Endothelial cell of umbilical vein (primary cell): Measurements from ENCODE around the gene CNIH1. TPM values are rescaled to one million over a fixed set of nuclear protein-coding genes. Genes with fewer than 3 reads are reported as not detected.

Experiments used
- BruUV-seq: library from RNA; stranded (reverse); fragments of 400-500 nt; replicated peaks from 2 replicates; lab custom pipeline; 2021; lab: Mats Ljungman, UMichigan
- CTCF ChIA-PET: fragments of 300-600, 350-600 bp; sonication (Branson Sonifier 250); formaldehyde crosslinking; loops from one replicate; lab custom pipeline; 2021; ENCODE audit warnings: antibody characterized with exemption, inconsistent platforms; lab: Charles Lee
- POLR2A ChIA-PET: fragments of 300-600, 350-600 bp; sonication (Branson Sonifier 250); formaldehyde crosslinking; loops from one replicate; lab custom pipeline; 2021; ENCODE audit warnings: antibody characterized with exemption, inconsistent platforms; lab: Charles Lee
- DNase-seq: peaks from one replicate; pipeline ENCODE4 v3.0.0-alpha.2; 2011; ENCODE audit warnings: low read depth, low spot score
- FAIRE-seq: peaks from 2 replicates; lab custom pipeline; 2011; peaks lifted over from hg19 to GRCh38; lab: Jason Lieb, UNC
- H2AFZ ChIP-seq: 2 replicates; pipeline ENCODE4 v1.6.0; 2012; ENCODE audit warnings: low read depth, low read length, control low read depth, inconsistent platforms
- H3K27ac ChIP-seq: 2 replicates; pipeline ENCODE4 v1.5.1; 2011; ENCODE audit warnings: low read depth, mild to moderate bottlenecking, control low read depth, low read length, moderate library complexity; ENCODE audit not compliant: insufficient read depth
- H3K27me3 ChIP-seq, 2 experiments: 2 replicates each; pipeline versions ENCODE4 v1.6.0 to v1.6.1; 2011; ENCODE audit warnings: low read length in 2 of 2, mixed read lengths in 1 of 2; ENCODE audit not compliant: control insufficient read depth in 2 of 2, insufficient read depth in 2 of 2
- H3K36me3 ChIP-seq, 2 experiments: 2 replicates in 1 of 2; 3 replicates in 1 of 2; pipeline ENCODE4 v1.5.1; 2011; ENCODE audit warnings: low read length in 2 of 2, mild to moderate bottlenecking in 1 of 2, moderate library complexity in 1 of 2; ENCODE audit not compliant: control insufficient read depth in 2 of 2, insufficient read depth in 2 of 2; ENCODE audit errors: extremely low read depth in 1 of 2
- H3K4me1 ChIP-seq: 3 replicates; pipeline ENCODE4 v1.5.1; 2011; ENCODE audit warnings: mild to moderate bottlenecking, low read length; ENCODE audit not compliant: control insufficient read depth, insufficient read depth; ENCODE audit errors: extremely low read depth
- H3K4me2 ChIP-seq: 2 replicates; pipeline ENCODE4 v1.6.1; 2011; ENCODE audit warnings: low read length, control low read depth, mixed read lengths; ENCODE audit not compliant: insufficient read depth
- H3K4me3 ChIP-seq, 3 experiments: fragments of 200-600 bp in 1 of 3; sonication (generic), shearing (Covaris generic) in 1 of 3; replicated peaks in 1 of 3; 2 replicates each; pipeline ENCODE4 v1.5.1; 2011 to 2016; ENCODE audit warnings: control low read depth in 3 of 3, low read length in 3 of 3, mild to moderate bottlenecking in 2 of 3, inconsistent platforms in 1 of 3, low read depth in 1 of 3, moderate library complexity in 1 of 3; ENCODE audit not compliant: insufficient read depth in 1 of 3
- H3K79me2 ChIP-seq: 2 replicates; pipeline ENCODE4 v1.6.0; 2012; ENCODE audit warnings: low read length, inconsistent platforms; ENCODE audit not compliant: control insufficient read depth, insufficient read depth
- H3K9ac ChIP-seq: replicated peaks from 2 replicates; pipeline ENCODE3; 2011; ENCODE audit warnings: low read length, control low read depth; ENCODE audit not compliant: insufficient read depth; ENCODE audit errors: extremely low read depth
- H3K9me1 ChIP-seq: replicated peaks from 3 replicates; pipeline ENCODE4 v1.6.0; 2011; ENCODE audit warnings: mild to moderate bottlenecking, low read length; ENCODE audit not compliant: control insufficient read depth, insufficient read depth; ENCODE audit errors: extremely low read depth
- H3K9me3 ChIP-seq: replicated peaks from 2 replicates; pipeline ENCODE4 v1.5.1; 2012; ENCODE audit warnings: low read length, inconsistent platforms; ENCODE audit not compliant: control insufficient read depth, insufficient read depth
- H4K20me1 ChIP-seq: replicated peaks from 2 replicates; pipeline ENCODE3; 2011; ENCODE audit warnings: mild to moderate bottlenecking, low read length; ENCODE audit not compliant: control insufficient read depth, insufficient read depth; ENCODE audit errors: extremely low read depth
- EZH2 ChIP-seq: IDR thresholded peaks from 2 replicates; pipeline ENCODE4 v1.6.1; 2012; ENCODE audit warnings: borderline replicate concordance, low read depth, mild to moderate bottlenecking, moderate library complexity, low read length, inconsistent platforms; ENCODE audit not compliant: severe bottlenecking
- FOS ChIP-seq: IDR thresholded peaks from 2 replicates; pipeline ENCODE4 v1.6.1; 2011; ENCODE audit warnings: mild to moderate bottlenecking, low read length, moderate library complexity, borderline replicate concordance; ENCODE audit not compliant: insufficient read depth
- GATA2 ChIP-seq: IDR thresholded peaks from 2 replicates; pipeline ENCODE4 v1.7.0; 2011; ENCODE audit warnings: low read depth, mild to moderate bottlenecking, moderate library complexity, mixed read lengths, low read length; ENCODE audit not compliant: insufficient read length, insufficient read depth
- JUN ChIP-seq: IDR thresholded peaks from 2 replicates; pipeline ENCODE4 v1.6.1; 2011; ENCODE audit warnings: borderline replicate concordance, low read depth; ENCODE audit not compliant: insufficient read length, insufficient read depth
- MYC ChIP-seq: IDR thresholded peaks from one replicate; pipeline ENCODE4 v1.6.1; 2011; ENCODE audit warnings: mild to moderate bottlenecking, low read depth, low read length
- POLR2A ChIP-seq: IDR thresholded peaks from 2 replicates; pipeline ENCODE4 v1.6.1; 2012; ENCODE audit warnings: low read depth, mild to moderate bottlenecking, control low read depth, low read length
- POLR2AphosphoS5 ChIP-seq: IDR thresholded peaks from 2 replicates; pipeline ENCODE4 v1.6.1; 2012; ENCODE audit warnings: low read depth, mild to moderate bottlenecking, control low read depth, low read length, moderate library complexity; ENCODE audit not compliant: insufficient read depth
- dilution Hi-C: fragments of 300-500 bp; cut with MboI; formaldehyde crosslinking; loops from one replicate; pipeline ENCODE4 v1.15.0; 2019; ENCODE audit warnings: low sequenced_read_pairs; ENCODE audit not compliant: extremely low pct_ligation_motif_present
- intact Hi-C: fragments of 100-400 bp; cut with micrococcal nuclease; formaldehyde crosslinking; loops from one replicate; pipeline ENCODE4 v1.10.0; 2022
- polyA plus RNA-seq, 4 experiments: library from polyadenylated mRNA; depleted of rRNA in 3 of 4; stranded (reverse) in 3 of 4; unstranded in 1 of 4; fragments of >200 nt; gene quantifications; 2 replicates each; pipeline versions ENCODE4 v1.2.1 to v1.2.3, GENCODE V29; 2011 to 2012; ENCODE audit warnings: missing spikeins in 1 of 4
- total RNA-seq: library from RNA; stranded (reverse); gene quantifications from 2 replicates; pipeline ENCODE4 v1.2.3, GENCODE V29; 2021
- TF ChIP-seq, protein P1 (sequence below): IDR thresholded peaks from 2 replicates; pipeline ENCODE4 v1.6.1; 2011; ENCODE audit not compliant: insufficient read depth, insufficient read length
- TF ChIP-seq, protein P2 (sequence below), 2 donors: IDR thresholded peaks; 1 replicate in 1 of 2; 2 replicates in 1 of 2; pipeline ENCODE4 v1.5.1; 2011; ENCODE audit warnings: low read length in 2 of 2, mild to moderate bottlenecking in 2 of 2, moderate library complexity in 2 of 2, control low read depth in 1 of 2, inconsistent platforms in 1 of 2, low read depth in 1 of 2; ENCODE audit not compliant: insufficient read depth in 1 of 2; ENCODE audit errors: extremely low read depth in 1 of 2

CNIH1 gene
- total and polyA plus RNA-seq, 2 donors (not counting 3 experiments of a cell fraction or from before 2014, with no cell fraction given), result 125 to 328 TPM

DNA sequence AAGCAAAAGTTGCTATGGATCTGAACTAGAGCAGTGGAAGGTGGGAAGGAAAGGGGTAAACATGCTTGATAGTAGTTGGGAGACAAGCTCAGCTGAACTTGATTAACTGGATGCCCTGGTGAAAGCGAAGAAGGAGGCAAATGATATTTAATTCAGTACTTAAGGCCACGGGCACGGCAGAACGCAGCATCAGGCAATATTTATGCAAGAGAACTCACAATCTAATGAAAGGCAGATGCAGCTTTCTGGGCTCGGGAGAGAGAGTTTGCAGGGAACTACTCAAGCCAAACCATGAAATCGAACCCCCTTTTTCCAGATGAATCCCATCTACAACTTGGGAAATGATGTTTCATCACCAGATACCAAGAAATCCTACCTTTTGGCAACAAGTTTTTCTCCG is 3.5 kb upstream of the CNIH1 start:
- FAIRE-seq (no peak), DNase-seq (no peak)
- no peak overlapping the region for H2AFZ ChIP-seq
- no peaks in the 10 kb centered on the region for H3K9me3 ChIP-seq
- intact Hi-C loops (no loop called here), dilution Hi-C loops (no loop called here)
- H3K4me2 ChIP-seq, result no peak overlapping the region
- no TSS peak for BruUV-seq
- peaks cover 28 to 44% of the 10 kb centered on the region in 2 experiments for H3K27me3 ChIP-seq
- ChIA-PET CTCF (interaction anchor here (2.2 kb wide), 1 partner anchor 78 kb away, joined by 7 read pairs; no protein-coding TSS in a partner anchor), POLR2A (no interaction called here)
- no peaks in the 10 kb centered on the region for H3K36me3 ChIP-seq
- peaks cover 11% of the 10 kb centered on the region for H3K4me1 ChIP-seq
- H3K4me3 ChIP-seq, result no peak overlapping the region
- H3K9ac ChIP-seq, result no peak overlapping the region
- no peak overlapping the region for H3K27ac ChIP-seq
- no peaks in the 10 kb centered on the region for H4K20me1 ChIP-seq
- no peak for TF ChIP-seq GATA2
- H3K9me1 ChIP-seq, result no peaks in the 10 kb centered on the region
- H3K79me2 ChIP-seq, result peaks cover 11% of the 10 kb centered on the region

DNA sequence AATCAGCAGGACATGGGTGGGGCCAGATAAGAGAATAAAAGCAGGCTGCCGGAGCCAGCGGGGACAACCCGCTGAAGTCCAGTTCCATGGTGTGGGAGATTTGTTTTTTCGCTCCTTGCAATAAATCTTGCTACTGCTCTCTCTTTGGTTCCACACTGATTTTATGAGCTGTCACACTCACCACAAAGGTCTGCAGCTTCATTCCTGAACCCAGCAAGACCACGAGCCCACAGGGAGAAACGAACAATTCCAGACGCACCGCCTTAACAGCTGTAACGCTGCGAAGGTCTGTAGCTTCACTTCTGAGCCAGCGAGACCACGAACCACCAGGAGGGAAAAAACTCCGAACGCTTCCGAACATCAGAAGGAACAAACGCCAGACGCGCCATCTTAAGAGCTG is 2.8 kb upstream of the CNIH1 start:
- H3K9ac ChIP-seq, result no peak overlapping the region
- no peaks in the 10 kb centered on the region for H3K36me3 ChIP-seq
- dilution Hi-C loops, result no loop called here
- no peak for DNase-seq
- no peak overlapping the region for H3K4me2 ChIP-seq
- no TSS peak for BruUV-seq
- POLR2A ChIA-PET, result no interaction called here
- no peak overlapping the region for H3K4me3 ChIP-seq
- peaks cover 18% of the 10 kb centered on the region for H3K79me2 ChIP-seq
- H4K20me1 ChIP-seq, result no peaks in the 10 kb centered on the region
- H3K9me1 ChIP-seq, result no peaks in the 10 kb centered on the region
- peaks cover 22 to 37% of the 10 kb centered on the region in 2 experiments for H3K27me3 ChIP-seq
- TF ChIP-seq MYC (no peak), POLR2A (no peak), JUN (no peak), GATA2 (no peak), FOS (no peak), POLR2AphosphoS5 (no peak), EZH2 (no peak)
- TF ChIP-seq, protein P1, sequence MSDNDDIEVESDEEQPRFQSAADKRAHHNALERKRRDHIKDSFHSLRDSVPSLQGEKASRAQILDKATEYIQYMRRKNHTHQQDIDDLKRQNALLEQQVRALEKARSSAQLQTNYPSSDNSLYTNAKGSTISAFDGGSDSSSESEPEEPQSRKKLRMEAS, result no peak
- TF ChIP-seq, protein P2, sequence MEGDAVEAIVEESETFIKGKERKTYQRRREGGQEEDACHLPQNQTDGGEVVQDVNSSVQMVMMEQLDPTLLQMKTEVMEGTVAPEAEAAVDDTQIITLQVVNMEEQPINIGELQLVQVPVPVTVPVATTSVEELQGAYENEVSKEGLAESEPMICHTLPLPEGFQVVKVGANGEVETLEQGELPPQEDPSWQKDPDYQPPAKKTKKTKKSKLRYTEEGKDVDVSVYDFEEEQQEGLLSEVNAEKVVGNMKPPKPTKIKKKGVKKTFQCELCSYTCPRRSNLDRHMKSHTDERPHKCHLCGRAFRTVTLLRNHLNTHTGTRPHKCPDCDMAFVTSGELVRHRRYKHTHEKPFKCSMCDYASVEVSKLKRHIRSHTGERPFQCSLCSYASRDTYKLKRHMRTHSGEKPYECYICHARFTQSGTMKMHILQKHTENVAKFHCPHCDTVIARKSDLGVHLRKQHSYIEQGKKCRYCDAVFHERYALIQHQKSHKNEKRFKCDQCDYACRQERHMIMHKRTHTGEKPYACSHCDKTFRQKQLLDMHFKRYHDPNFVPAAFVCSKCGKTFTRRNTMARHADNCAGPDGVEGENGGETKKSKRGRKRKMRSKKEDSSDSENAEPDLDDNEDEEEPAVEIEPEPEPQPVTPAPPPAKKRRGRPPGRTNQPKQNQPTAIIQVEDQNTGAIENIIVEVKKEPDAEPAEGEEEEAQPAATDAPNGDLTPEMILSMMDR (IDR thresholded peaks at IDR 0.05; ENCODE audit: extremely low read depth in 1 of 2, insufficient read depth in 1 of 2, low read depth in 1 of 2, low read length in 2 of 2), result no peak
- intact Hi-C loops, result no loop called here
- no peak overlapping the region for H3K27ac ChIP-seq
- peaks cover 12% of the 10 kb centered on the region for H3K4me1 ChIP-seq
- no peaks in the 10 kb centered on the region for H3K9me3 ChIP-seq
- CTCF ChIA-PET, result interaction anchor here (0.6 to 2.2 kb wide), 3 partner anchors 19 to 329 kb away, joined by 3 to 7 read pairs (median 3); no protein-coding TSS in a partner anchor
- no peak overlapping the region for H2AFZ ChIP-seq
- FAIRE-seq, result no peak
